ENCODE measurements around the gene EPS15.
"Not testable (repeated sequence)": the region's sequence is repeated elsewhere in the genome, so short reads cannot be mapped to it uniquely, and the experiment has no call there.

The EPS15 gene

GRCh38 chr1:51462289-51462688, 56.8 kb downstream of the EPS15 start:
- in situ Hi-C loops (cut with MboI; ENCODE audit: low sequenced_read_pairs); H3K9me3 ChIP-seq; H3K36me3 ChIP-seq (replicated peaks); H3K4me1 ChIP-seq; H3K4me3 ChIP-seq; DNase-seq (ENCODE audit: low spot score in 2 of 2); H3K27me3 ChIP-seq (ENCODE audit: low read depth): not testable (repeated sequence)

- in situ Hi-C loops (cut with MboI; ENCODE audit: low sequenced_read_pairs), result no loop called here
- H3K4me1 ChIP-seq, result peaks cover 8% of the 10 kb centered on the region
These were observed 64.5 kb downstream of the EPS15 start for GRCh38 chr1:51454554-51454953.

GRCh38 chr1:51453010-51453409, 66.1 kb downstream of the EPS15 start:
- DNase-seq (ENCODE audit: low spot score in 2 of 2), result no peak
- no peaks in the 10 kb centered on the region for H3K9me3 ChIP-seq
- no peaks in the 10 kb centered on the region for H3K27me3 ChIP-seq (ENCODE audit: low read depth)
- H3K4me3 ChIP-seq, result no peak overlapping the region
- peaks cover 6% of the 10 kb centered on the region; the same call in 1 of the 2 replicates for H3K36me3 ChIP-seq (replicated peaks)
- H3K4me1 ChIP-seq, result peaks cover 8% of the 10 kb centered on the region
- in situ Hi-C loops (cut with MboI; ENCODE audit: low sequenced_read_pairs), result no loop called here

More at GRCh38 chr1:51454554-51454953, 64.5 kb downstream of the EPS15 start:
- Histone ChIP-seq H3K4me3 (no peak overlapping the region), H3K27me3 (ENCODE audit: low read depth) (no peaks in the 10 kb centered on the region), H3K36me3 (replicated peaks) (peaks cover 6% of the 10 kb centered on the region), H3K9me3 (no peaks in the 10 kb centered on the region)
- DNase-seq (ENCODE audit: low spot score in 2 of 2), result no peak

GRCh38 chr1:51448844-51449454, 70.1 kb downstream of the EPS15 start:
- H3K4me1 ChIP-seq; DNase-seq (ENCODE audit: low spot score in 2 of 2); H3K4me3 ChIP-seq; H3K9me3 ChIP-seq; in situ Hi-C loops (cut with MboI; ENCODE audit: low sequenced_read_pairs); H3K36me3 ChIP-seq (replicated peaks); H3K27me3 ChIP-seq (ENCODE audit: low read depth): not testable (repeated sequence)

- no peak overlapping the region for H3K4me3 ChIP-seq
- H3K9me3 ChIP-seq, result no peaks in the 10 kb centered on the region
- no peaks in the 10 kb centered on the region for H3K27me3 ChIP-seq (ENCODE audit: low read depth)
- in situ Hi-C loops (cut with MboI; ENCODE audit: low sequenced_read_pairs), result no loop called here
- H3K4me1 ChIP-seq, result 0 out of 2 replicates have a peak, but pooled peaks cover 3% of the 10 kb centered on the region
- peaks cover 3% of the 10 kb centered on the region; the same call in 1 of the 2 replicates for H3K36me3 ChIP-seq (replicated peaks)
- DNase-seq (ENCODE audit: low spot score in 2 of 2), result no peak
These were observed 73.5 kb downstream of the EPS15 start for GRCh38 chr1:51445351-51446090.

- Histone ChIP-seq H3K9me3 (no peaks in the 10 kb centered on the region), H3K27me3 (ENCODE audit: low read depth) (no peaks in the 10 kb centered on the region), H3K4me3 (no peak overlapping the region), H3K4me1 (0 out of 2 replicates have a peak, but pooled peaks cover 3% of the 10 kb centered on the region), H3K36me3 (replicated peaks) (peaks cover 9% of the 10 kb centered on the region)
- in situ Hi-C loops (cut with MboI; ENCODE audit: low sequenced_read_pairs), result no loop called here
- no peak for DNase-seq (ENCODE audit: low spot score in 2 of 2)
These were observed 74.4 kb downstream of the EPS15 start for GRCh38 chr1:51444534-51445192.

- Histone ChIP-seq H3K9me3 (no peaks in the 10 kb centered on the region), H3K36me3 (replicated peaks) (peaks cover 14% of the 10 kb centered on the region), H3K4me1 (0 out of 2 replicates have a peak, but pooled peaks cover 3% of the 10 kb centered on the region), H3K27me3 (ENCODE audit: low read depth) (no peaks in the 10 kb centered on the region), H3K4me3 (no peak overlapping the region)
- DNase-seq (ENCODE audit: low spot score in 2 of 2), result no peak
- in situ Hi-C loops (cut with MboI; ENCODE audit: low sequenced_read_pairs), result no loop called here
These were observed 75.0 kb downstream of the EPS15 start for GRCh38 chr1:51444096-51444495.

GRCh38 chr1:51443555-51443954, 75.5 kb downstream of the EPS15 start:
- H3K9me3 ChIP-seq, result no peaks in the 10 kb centered on the region
- H3K36me3 ChIP-seq (replicated peaks), result peaks cover 18% of the 10 kb centered on the region
- no peaks in the 10 kb centered on the region for H3K27me3 ChIP-seq (ENCODE audit: low read depth)
- no peak overlapping the region for H3K4me3 ChIP-seq
- no peak for DNase-seq (ENCODE audit: low spot score in 2 of 2)
- 0 out of 2 replicates have a peak, but pooled peaks cover 3% of the 10 kb centered on the region for H3K4me1 ChIP-seq
- in situ Hi-C loops (cut with MboI; ENCODE audit: low sequenced_read_pairs), result no loop called here

- no peaks in the 10 kb centered on the region for H3K27me3 ChIP-seq (ENCODE audit: low read depth)
- no peak for DNase-seq (ENCODE audit: low spot score in 2 of 2)
- in situ Hi-C loops (cut with MboI; ENCODE audit: low sequenced_read_pairs), result no loop called here
- H3K4me1 ChIP-seq, result 0 out of 2 replicates have a peak, but pooled peaks cover 3% of the 10 kb centered on the region
- H3K36me3 ChIP-seq (replicated peaks), result peaks cover 18% of the 10 kb centered on the region
- no peak overlapping the region for H3K4me3 ChIP-seq
- H3K9me3 ChIP-seq, result no peaks in the 10 kb centered on the region
These were observed 76.5 kb downstream of the EPS15 start for GRCh38 chr1:51442616-51443015.

- Histone ChIP-seq H3K4me1 (0 out of 2 replicates have a peak, but pooled peaks cover 3% of the 10 kb centered on the region), H3K36me3 (replicated peaks) (peaks cover 18% of the 10 kb centered on the region)
These were observed 76.9 kb downstream of the EPS15 start for GRCh38 chr1:51442198-51442597.

GRCh38 chr1:51439895-51440294, 79.2 kb downstream of the EPS15 start:
- H3K27me3 ChIP-seq (ENCODE audit: low read depth), result no peaks in the 10 kb centered on the region
- H3K36me3 ChIP-seq (replicated peaks), result peaks cover 20% of the 10 kb centered on the region
- H3K4me3 ChIP-seq, result no peak overlapping the region
- H3K4me1 ChIP-seq, result 0 out of 2 replicates have a peak, but pooled peaks cover under 1% of the 10 kb centered on the region
- DNase-seq (ENCODE audit: low spot score in 2 of 2), result no peak
- no peaks in the 10 kb centered on the region for H3K9me3 ChIP-seq
- in situ Hi-C loops (cut with MboI; ENCODE audit: low sequenced_read_pairs), result no loop called here

More at GRCh38 chr1:51442198-51442597, 76.9 kb downstream of the EPS15 start:
- in situ Hi-C loops (cut with MboI; ENCODE audit: low sequenced_read_pairs), result no loop called here
- no peak overlapping the region for H3K4me3 ChIP-seq
- H3K9me3 ChIP-seq, result no peaks in the 10 kb centered on the region
- H3K27me3 ChIP-seq (ENCODE audit: low read depth), result no peaks in the 10 kb centered on the region
- DNase-seq (ENCODE audit: low spot score in 2 of 2), result no peak

GRCh38 chr1:51439053-51439452, 80.0 kb downstream of the EPS15 start:
- in situ Hi-C loops (cut with MboI; ENCODE audit: low sequenced_read_pairs), result no loop called here
- Histone ChIP-seq H3K9me3 (no peaks in the 10 kb centered on the region), H3K27me3 (ENCODE audit: low read depth) (no peaks in the 10 kb centered on the region), H3K4me1 (no peaks in the 10 kb centered on the region), H3K36me3 (replicated peaks) (peaks cover 22% of the 10 kb centered on the region), H3K4me3 (no peak overlapping the region)
- no peak for DNase-seq (ENCODE audit: low spot score in 2 of 2)

- DNase-seq (ENCODE audit: low spot score in 2 of 2); H3K9me3 ChIP-seq; H3K4me1 ChIP-seq; H3K4me3 ChIP-seq; H3K27me3 ChIP-seq (ENCODE audit: low read depth); in situ Hi-C loops (cut with MboI; ENCODE audit: low sequenced_read_pairs): not testable (repeated sequence)
- H3K36me3 ChIP-seq (replicated peaks), result peaks cover 29% of the 10 kb centered on the region
These were observed 81.7 kb downstream of the EPS15 start for GRCh38 chr1:51437391-51437790.

GRCh38 chr1:51435878-51436277, 83.2 kb downstream of the EPS15 start:
- no peak for DNase-seq (ENCODE audit: low spot score in 2 of 2)
- no peak overlapping the region for H3K4me3 ChIP-seq
- H3K27me3 ChIP-seq (ENCODE audit: low read depth), result no peaks in the 10 kb centered on the region
- H3K36me3 ChIP-seq (replicated peaks), result peaks cover 32% of the 10 kb centered on the region
- in situ Hi-C loops (cut with MboI; ENCODE audit: low sequenced_read_pairs), result no loop called here
- H3K9me3 ChIP-seq, result no peaks in the 10 kb centered on the region
- H3K4me1 ChIP-seq, result no peaks in the 10 kb centered on the region
